ENCODE results near the gene CFAP97.

DNA sequence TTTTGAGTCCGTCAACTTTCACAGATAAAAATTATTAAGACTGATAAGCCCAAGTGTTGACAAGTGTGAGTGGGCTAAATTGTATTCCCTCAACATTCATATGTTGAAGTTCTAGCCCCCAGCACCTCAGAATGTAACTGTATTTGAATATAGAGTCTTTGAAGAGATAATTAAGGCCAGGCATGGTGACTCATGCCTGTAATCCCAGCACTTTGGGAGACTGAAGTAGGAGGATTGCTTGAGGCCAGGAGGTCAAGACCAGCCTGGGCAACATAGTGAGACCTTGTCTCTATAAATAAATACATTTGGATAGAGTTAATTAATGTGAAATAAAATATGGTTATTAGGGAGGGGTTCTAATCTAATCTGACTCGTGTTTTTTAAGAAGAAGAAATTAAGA is 90.5 kb downstream of the CFAP97 start:
- TF ChIP-seq, protein P1, sequence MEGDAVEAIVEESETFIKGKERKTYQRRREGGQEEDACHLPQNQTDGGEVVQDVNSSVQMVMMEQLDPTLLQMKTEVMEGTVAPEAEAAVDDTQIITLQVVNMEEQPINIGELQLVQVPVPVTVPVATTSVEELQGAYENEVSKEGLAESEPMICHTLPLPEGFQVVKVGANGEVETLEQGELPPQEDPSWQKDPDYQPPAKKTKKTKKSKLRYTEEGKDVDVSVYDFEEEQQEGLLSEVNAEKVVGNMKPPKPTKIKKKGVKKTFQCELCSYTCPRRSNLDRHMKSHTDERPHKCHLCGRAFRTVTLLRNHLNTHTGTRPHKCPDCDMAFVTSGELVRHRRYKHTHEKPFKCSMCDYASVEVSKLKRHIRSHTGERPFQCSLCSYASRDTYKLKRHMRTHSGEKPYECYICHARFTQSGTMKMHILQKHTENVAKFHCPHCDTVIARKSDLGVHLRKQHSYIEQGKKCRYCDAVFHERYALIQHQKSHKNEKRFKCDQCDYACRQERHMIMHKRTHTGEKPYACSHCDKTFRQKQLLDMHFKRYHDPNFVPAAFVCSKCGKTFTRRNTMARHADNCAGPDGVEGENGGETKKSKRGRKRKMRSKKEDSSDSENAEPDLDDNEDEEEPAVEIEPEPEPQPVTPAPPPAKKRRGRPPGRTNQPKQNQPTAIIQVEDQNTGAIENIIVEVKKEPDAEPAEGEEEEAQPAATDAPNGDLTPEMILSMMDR (IDR thresholded peaks at IDR 0.05 in 4 of 5, conservative IDR thresholded peaks at IDR 0.05 in 1 of 5), result no peak
- no peak for TF ChIP-seq POLR2A (IDR thresholded peaks at IDR 0.05)
